DND-41 (cell line): ENCODE measurements around the gene EIF4E1B.

Source experiments
- ATAC-seq: fragments of 200-7000 bp; cut with Tn5 transposase; 3 replicates; pipeline ENCODE4 v1.9.1; 2021; ENCODE audit warnings: low read depth; ENCODE audit not compliant: insufficient read depth
- DNase-seq: peaks from one replicate; pipeline ENCODE4 v3.0.0-alpha.2; 2020
- H2AFZ ChIP-seq: 2 replicates; pipeline ENCODE4 v1.6.0; 2012; ENCODE audit warnings: low read depth, low read length
- H3K27ac ChIP-seq: 2 replicates; pipeline ENCODE4 v1.5.1; 2012; ENCODE audit warnings: low read length, inconsistent platforms
- H3K27me3 ChIP-seq: fragments of 200-600 bp; sonication (generic); 2 replicates; pipeline ENCODE4 v1.6.0; 2012; ENCODE audit warnings: low read length, mild to moderate bottlenecking, inconsistent platforms; ENCODE audit not compliant: insufficient read depth, poor library complexity
- H3K36me3 ChIP-seq: 2 replicates; pipeline ENCODE4 v1.5.1; 2012; ENCODE audit warnings: low read length, inconsistent platforms; ENCODE audit not compliant: insufficient read depth
- H3K4me1 ChIP-seq: 2 replicates; pipeline ENCODE4 v1.5.1; 2012; ENCODE audit warnings: mild to moderate bottlenecking, low read length; ENCODE audit not compliant: insufficient read depth
- H3K4me2 ChIP-seq: 2 replicates; pipeline ENCODE4 v1.6.0; 2012; ENCODE audit warnings: mild to moderate bottlenecking, moderate library complexity, low read length, inconsistent platforms; ENCODE audit not compliant: insufficient read depth
- H3K4me3 ChIP-seq, 2 experiments: fragments of 200-600 bp in 1 of 2; shearing (Covaris generic) in 1 of 2; 2 replicates each; pipeline ENCODE4 v1.5.1; 2012 to 2016; ENCODE audit warnings: inconsistent platforms in 2 of 2, low read length in 2 of 2, mild to moderate bottlenecking in 2 of 2, low read depth in 1 of 2, moderate library complexity in 1 of 2
- H3K79me2 ChIP-seq: 2 replicates; pipeline ENCODE4 v1.6.0; 2012; ENCODE audit warnings: low read length, inconsistent platforms; ENCODE audit not compliant: insufficient read depth
- H3K9ac ChIP-seq: 2 replicates; pipeline ENCODE4 v1.6.0; 2012; ENCODE audit warnings: low read depth, mild to moderate bottlenecking, inconsistent platforms, low read length, moderate library complexity
- H3K9me3 ChIP-seq: 2 replicates; pipeline ENCODE4 v1.5.1; 2012; ENCODE audit warnings: low read length, moderate library complexity, mild to moderate bottlenecking, inconsistent platforms; ENCODE audit not compliant: insufficient read depth, severe bottlenecking
- H4K20me1 ChIP-seq: 2 replicates; pipeline ENCODE4 v1.6.0; 2012; ENCODE audit warnings: low read length; ENCODE audit not compliant: insufficient read depth
- CTCF ChIP-seq: IDR thresholded peaks from 2 replicates; pipeline ENCODE4 v1.5.1; 2012; ENCODE audit warnings: borderline replicate concordance, low read length, moderate library complexity, mild to moderate bottlenecking; ENCODE audit not compliant: poor library complexity, severe bottlenecking; ENCODE audit errors: extremely low read depth
- EZH2 ChIP-seq: IDR thresholded peaks from 3 replicates; pipeline ENCODE4 v1.6.1; 2012; ENCODE audit warnings: borderline replicate concordance, low read depth, mild to moderate bottlenecking, moderate library complexity, low read length, inconsistent platforms; ENCODE audit not compliant: severe bottlenecking

The EIF4E1B gene

GRCh38 chr5:176616511-176616910 is 14.0 kb upstream of the EIF4E1B start:
- H3K9ac ChIP-seq, result no peak overlapping the region
- DNase-seq (no peak), ATAC-seq (no peak)
- H3K79me2 ChIP-seq, result no peaks in the 10 kb centered on the region
- H3K27me3 ChIP-seq, result no peaks in the 10 kb centered on the region
- no peak overlapping the region for H3K4me3 ChIP-seq
- no peak overlapping the region for H2AFZ ChIP-seq
- H3K9me3 ChIP-seq, result no peaks in the 10 kb centered on the region
- no peaks in the 10 kb centered on the region for H3K36me3 ChIP-seq
- no peak for TF ChIP-seq CTCF
- TF ChIP-seq EZH2, result no peak
- H4K20me1 ChIP-seq, result no peaks in the 10 kb centered on the region
- H3K27ac ChIP-seq, result no peak overlapping the region
- no peaks in the 10 kb centered on the region for H3K4me1 ChIP-seq
- no peak overlapping the region for H3K4me2 ChIP-seq

- H3K9ac ChIP-seq, result no peak overlapping the region
- H3K27me3 ChIP-seq, result no peaks in the 10 kb centered on the region
- DNase-seq, result no peak
- no peaks in the 10 kb centered on the region for H3K79me2 ChIP-seq
- H4K20me1 ChIP-seq, result no peaks in the 10 kb centered on the region
- no peak overlapping the region for H3K4me3 ChIP-seq
- no peak overlapping the region for H3K4me2 ChIP-seq
- TF ChIP-seq EZH2 (no peak), CTCF (no peak)
- ATAC-seq, result no peak
- no peaks in the 10 kb centered on the region for H3K9me3 ChIP-seq
- H3K4me1 ChIP-seq, result no peaks in the 10 kb centered on the region
- H3K27ac ChIP-seq, result no peak overlapping the region
- H3K36me3 ChIP-seq, result no peaks in the 10 kb centered on the region
- no peak overlapping the region for H2AFZ ChIP-seq
These were observed 11.7 kb upstream of the EIF4E1B start for GRCh38 chr5:176618783-176619182.

- H3K79me2 ChIP-seq, result no peaks in the 10 kb centered on the region
These were observed 11.3 kb upstream of the EIF4E1B start for GRCh38 chr5:176619203-176619568.

More at GRCh38 chr5:176619203-176619568, 11.3 kb upstream of the EIF4E1B start:
- Histone ChIP-seq H3K4me2 (no peak overlapping the region), H3K4me1 (no peaks in the 10 kb centered on the region), H4K20me1 (no peaks in the 10 kb centered on the region), H3K36me3 (no peaks in the 10 kb centered on the region), H3K9me3 (no peaks in the 10 kb centered on the region), H3K27ac (no peak overlapping the region), H3K4me3 (no peak overlapping the region), H3K27me3 (no peaks in the 10 kb centered on the region), H2AFZ (no peak overlapping the region), H3K9ac (no peak overlapping the region)
- peak; percentile 33; the same call in 1 of the 3 replicates for ATAC-seq
- TF ChIP-seq CTCF (no peak), EZH2 (no peak)
- DNase-seq, result no peak
